HepG2 (cell line): ENCODE data around the gene SKI. TPM values are rescaled to one million over a fixed set of nuclear protein-coding genes. Genes with fewer than 3 reads are reported as not detected.

ENCODE experiments used
- ATAC-seq: fragments of 200-7000 bp; cut with Tn5 transposase; 3 replicates; pipeline ENCODE4 v1.9.1; 2020; ENCODE audit warnings: mild to moderate bottlenecking, moderate library complexity
- BruUV-seq: library from RNA; stranded (reverse); fragments of 400-500 nt; replicated peaks from 2 replicates; lab custom pipeline; 2021; lab: Mats Ljungman, UMichigan
- CTCF ChIA-PET: fragments of 300-600 bp; formaldehyde crosslinking; extraction: SDS; loops from one replicate; lab custom pipeline; 2021; ENCODE audit warnings: low total read pairs, inconsistent platforms, low intra/inter-chr PET ratio; lab: Yijun Ruan, JAX
- POLR2A ChIA-PET: fragments of 350-600 bp; sonication (Branson Sonifier 250); formaldehyde crosslinking; loops from one replicate; lab custom pipeline; 2020; ENCODE audit warnings: antibody characterized with exemption, inconsistent platforms; lab: Yijun Ruan, JAX
- DNase-seq: peaks from one replicate; pipeline ENCODE4 v3.0.0-alpha.2; 2015; ENCODE audit warnings: low spot score
- FAIRE-seq: peaks from 3 replicates; lab custom pipeline; 2011; peaks lifted over from hg19 to GRCh38; lab: Jason Lieb, UNC
- H2AFZ ChIP-seq: one replicate; pipeline ENCODE4 v1.6.1; 2011; ENCODE audit warnings: low read length, inconsistent platforms
- H3K27ac ChIP-seq: fragments of 300-600 bp; 3 replicates; pipeline ENCODE4 v1.8.0; 2011; ENCODE audit warnings: mixed run types, mild to moderate bottlenecking, mixed read lengths, low read length, inconsistent platforms; ENCODE audit not compliant: insufficient read depth; ENCODE audit errors: extremely low read length
- H3K27me3 ChIP-seq, 2 experiments: fragments of 200-600 bp in 1 of 2; 2 replicates in 1 of 2; 3 replicates in 1 of 2; pipeline versions ENCODE4 v1.6.0 to v1.8.0; 2011; ENCODE audit warnings: low read length in 2 of 2, mild to moderate bottlenecking in 2 of 2, moderate library complexity in 2 of 2, inconsistent platforms in 1 of 2; ENCODE audit not compliant: insufficient read depth in 2 of 2, control insufficient read depth in 1 of 2
- H3K36me3 ChIP-seq, 2 experiments: fragments of 200-600 bp in 1 of 2; replicated peaks in 1 of 2; 2 replicates in 1 of 2; 3 replicates in 1 of 2; pipeline versions ENCODE4 v1.5.1 to v1.8.0; 2011; ENCODE audit warnings: low read length in 2 of 2, inconsistent platforms in 1 of 2; ENCODE audit not compliant: insufficient read depth in 2 of 2, control insufficient read depth in 1 of 2
- H3K4me1 ChIP-seq: 2 replicates; pipeline ENCODE4 v1.5.1; 2012; ENCODE audit warnings: low read length, inconsistent platforms; ENCODE audit not compliant: insufficient read depth
- H3K4me2 ChIP-seq: 2 replicates; pipeline ENCODE4 v1.6.0; 2011; ENCODE audit warnings: low read depth, low read length, inconsistent platforms
- H3K4me3 ChIP-seq, 3 experiments: fragments of 200-600 bp in 1 of 3; sonication (generic), shearing (Covaris generic) in 1 of 3; replicated peaks in 1 of 3; 2 replicates each; pipeline ENCODE4 v1.5.1; 2011 to 2016; ENCODE audit warnings: low read length in 3 of 3, inconsistent platforms in 2 of 3, low read depth in 2 of 3, mild to moderate bottlenecking in 2 of 3, control low read depth in 1 of 3, mixed read lengths in 1 of 3; ENCODE audit not compliant: insufficient read depth in 1 of 3
- H3K79me2 ChIP-seq: one replicate; pipeline ENCODE4 v1.6.1; 2011; ENCODE audit warnings: low read length, inconsistent platforms; ENCODE audit not compliant: insufficient read depth
- H3K9ac ChIP-seq: 2 replicates; pipeline ENCODE4 v1.6.0; 2011; ENCODE audit warnings: mild to moderate bottlenecking, low read depth, low read length, inconsistent platforms; ENCODE audit not compliant: insufficient read depth
- H3K9me3 ChIP-seq: 2 replicates; pipeline ENCODE4 v1.5.1; 2012; ENCODE audit warnings: mild to moderate bottlenecking, low read length
- H4K20me1 ChIP-seq: 2 replicates; pipeline ENCODE4 v1.6.0; 2011; ENCODE audit warnings: inconsistent platforms, mild to moderate bottlenecking, low read length, moderate library complexity; ENCODE audit not compliant: insufficient read depth
- EED ChIP-seq: sonication (generic); formaldehyde crosslinking; IDR thresholded peaks from 2 replicates; pipeline ENCODE4 v1.5.0; 2020; ENCODE audit warnings: mild to moderate bottlenecking, missing genetic modification reagents
- FOXK1 ChIP-seq: sonication (generic); formaldehyde crosslinking; IDR thresholded peaks from 2 replicates; pipeline ENCODE4 v1.4.0; 2020; ENCODE audit warnings: low read depth, missing genetic modification reagents, borderline replicate concordance
- GLMP ChIP-seq: sonication (generic); formaldehyde crosslinking; IDR thresholded peaks from 2 replicates; pipeline ENCODE4 v1.9.0; 2021; ENCODE audit warnings: missing genetic modification reagents, mild to moderate bottlenecking, borderline replicate concordance
- HNF4A ChIP-seq: sonication (generic); formaldehyde crosslinking; IDR thresholded peaks from 2 replicates; pipeline ENCODE4 v1.4.0; 2020; ENCODE audit warnings: missing genetic modification reagents
- HNRNPL ChIP-seq: fragments of 200-400 bp; formaldehyde crosslinking; IDR thresholded peaks from 2 replicates; pipeline ENCODE4 v1.6.1; 2017; ENCODE audit warnings: mild to moderate bottlenecking, low read depth, low read length
- KAT8 ChIP-seq: IDR thresholded peaks from 2 replicates; pipeline ENCODE4 v1.6.1; 2016; ENCODE audit warnings: missing genetic modification reagents, missing compliant biosample characterization
- KDM2A ChIP-seq: sonication (generic); formaldehyde crosslinking; IDR thresholded peaks from 2 replicates; pipeline ENCODE4 v1.4.0; 2020; ENCODE audit warnings: low read depth, missing genetic modification reagents, borderline replicate concordance
- PATZ1 ChIP-seq: sonication (generic); formaldehyde crosslinking; IDR thresholded peaks from 2 replicates; pipeline ENCODE4 v1.4.0; 2020; ENCODE audit warnings: missing genetic modification reagents
- RBM22 ChIP-seq: fragments of 200-400 bp; formaldehyde crosslinking; optimal IDR thresholded peaks from 2 replicates; pipeline ENCODE3; 2017; ENCODE audit warnings: mild to moderate bottlenecking, low read length, moderate library complexity
- TRIM24 ChIP-seq: sonication (generic); formaldehyde crosslinking; IDR thresholded peaks from 2 replicates; pipeline ENCODE4 v1.8.0; 2022; ENCODE audit warnings: mild to moderate bottlenecking, missing genetic modification reagents
- ZBTB21 ChIP-seq: sonication (generic); formaldehyde crosslinking; IDR thresholded peaks from 2 replicates; pipeline ENCODE4 v1.4.0; 2020; ENCODE audit warnings: missing genetic modification reagents
- ZBTB33 ChIP-seq: sonication (generic); formaldehyde crosslinking; IDR thresholded peaks from 2 replicates; pipeline ENCODE4 v1.4.0; 2020; ENCODE audit warnings: missing genetic modification reagents
- ZMYM4 ChIP-seq: sonication (generic); formaldehyde crosslinking; IDR thresholded peaks from 2 replicates; pipeline ENCODE4 v1.8.1; 2023; ENCODE audit warnings: mild to moderate bottlenecking, missing genetic modification reagents
- ZNF33A ChIP-seq: sonication (generic); formaldehyde crosslinking; IDR thresholded peaks from 2 replicates; pipeline ENCODE4 v1.5.1; 2020; ENCODE audit warnings: missing genetic modification reagents, mild to moderate bottlenecking, moderate library complexity, borderline replicate concordance
- WGBS: methylation state at CpG from one replicate; pipeline ENCODE4 v1.1.6; 2017; ENCODE audit warnings: low lambda C conversion rate; 5-methylcytosine and 5-hydroxymethylcytosine counted together
- in situ Hi-C: cut with HindIII; loops from 2 replicates; pipeline ENCODE4 v1.10.0; 2017; ENCODE audit warnings: low pct_unique_long_range_greater_than_20kb; ENCODE audit not compliant: extremely low pct_ligation_motif_present
- intact Hi-C: fragments of 100-400 bp; cut with micrococcal nuclease; formaldehyde crosslinking; loops from one replicate; pipeline ENCODE4 v1.10.0; 2022; ENCODE audit not compliant: unreplicated experiment
- polyA plus RNA-seq, 8 experiments: library from polyadenylated mRNA; depleted of rRNA in 3 of 8; stranded (reverse) in 7 of 8; unstranded in 1 of 8; fragments of >200 nt; fragmentation: Illumina TruSeq in 4 of 8; extraction: Trizol in 4 of 8; gene quantifications; 2 replicates each; pipeline versions ENCODE4 v1.2.1 to v1.2.3, GENCODE V29; 2011 to 2016; ENCODE audit warnings: low read depth in 4 of 8, missing spikeins in 1 of 8, mixed read lengths in 1 of 8; ENCODE audit not compliant: insufficient read depth in 1 of 8
- total RNA-seq, 5 experiments: library from RNA; depleted of rRNA; stranded (reverse); fragments of >200 nt; fragmentation: Illumina TruSeq; extraction: Trizol; gene quantifications; 2 replicates each; pipeline ENCODE4 v1.2.3, GENCODE V29; 2016; ENCODE audit warnings: low read depth in 1 of 5
- TF ChIP-seq, protein P1 (sequence below): IDR thresholded peaks from 2 replicates; pipeline ENCODE4 v1.6.1; 2012; ENCODE audit warnings: inconsistent platforms

The SKI gene
- total and polyA plus RNA-seq, 2 of the 13 experiments (the other 11 are each of a cell fraction or from before 2014, with no cell fraction given) = 4.7 to 6.9 TPM

DNA sequence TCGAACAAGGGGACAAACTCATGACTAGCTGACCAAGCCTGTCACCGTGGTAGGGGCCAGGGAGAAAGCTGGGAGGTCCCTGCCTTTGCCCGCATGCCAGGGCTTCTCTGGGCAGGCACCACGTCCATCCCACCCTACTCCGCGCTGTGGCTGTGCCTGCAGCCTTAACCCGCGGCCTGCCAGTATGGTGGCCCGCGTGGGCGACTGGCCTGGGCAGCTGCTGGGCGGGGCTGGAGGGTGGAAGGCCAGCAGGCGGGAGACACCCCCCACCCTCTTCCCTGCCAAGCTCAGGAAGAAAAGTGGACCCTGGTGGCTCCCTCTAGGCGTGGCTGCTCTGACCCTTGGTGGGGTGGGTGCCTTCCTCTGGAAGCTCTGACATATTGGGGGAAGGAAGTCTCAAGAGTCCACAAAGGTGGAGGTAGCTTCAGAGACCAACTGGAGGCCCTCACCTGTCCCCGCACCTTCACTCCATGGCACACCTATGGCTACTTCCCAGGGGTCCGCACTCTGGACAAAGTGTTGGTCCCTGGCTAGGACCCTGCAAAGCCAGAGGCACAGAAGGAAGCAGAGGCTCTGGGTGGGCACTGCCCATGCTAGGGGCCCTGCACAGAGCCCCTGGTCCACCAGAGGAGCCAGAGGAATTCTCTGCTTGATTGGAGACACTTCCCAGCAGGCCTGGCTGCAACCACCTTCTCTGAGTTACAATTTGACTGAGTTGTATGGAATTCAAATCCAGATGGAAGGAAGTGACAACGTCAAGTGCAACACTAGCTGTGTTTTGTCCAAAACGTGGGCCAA is 3.3 kb upstream of the SKI start (continued):
- TF ChIP-seq RBM22 (no peak), HNRNPL (peak; percentile 69; the same call in 1 of the 2 replicates), ZNF33A (CRISPR knock-in tag) (no peak), KDM2A (no peak), EED (CRISPR knock-in tag) (no peak), ZBTB33 (CRISPR knock-in tag) (peak; percentile 41; the same call in 1 of the 2 replicates)

GRCh38 chr1:2226525-2227345 is 1.4 kb upstream of the SKI start:
- POLR2A ChIA-PET = interaction anchor here (1.2 to 9.9 kb wide), 3 partner anchors 21 to 32 kb away, joined by 3 to 178 read pairs (median 4); partner anchors contain the start of gene FAAP20
- peak overlapping the region; percentile 65 to 94 (median 88) for H3K4me3 ChIP-seq
- H3K9me3 ChIP-seq = no peaks in the 10 kb centered on the region
- in situ Hi-C loops (no loop called here), intact Hi-C loops (no loop called here)
- peaks cover 22% of the 10 kb centered on the region for H3K4me1 ChIP-seq
- peaks cover 29% of the 10 kb centered on the region for H4K20me1 ChIP-seq
- H3K9ac ChIP-seq = peak overlapping the region; percentile 99
- CTCF ChIA-PET = no interaction called here
- no peak for DNase-seq
- FAIRE-seq = no peak
- BruUV-seq = TSS peak; percentile 49
- peaks cover 32% of the 10 kb centered on the region for H3K79me2 ChIP-seq
- H3K4me2 ChIP-seq = peak overlapping the region; percentile 85
- H2AFZ ChIP-seq = no peak overlapping the region
- H3K27ac ChIP-seq = peak overlapping the region; percentile 88
- 9% methylated on average over 4 of the region's 73 CpGs for WGBS
- H3K36me3 ChIP-seq = no peaks in the 10 kb centered on the region
- ATAC-seq = peak; percentile 4; the same call in 1 of the 3 replicates
- no peaks in the 10 kb centered on the region; a peak in 1 of 5 replicates for H3K27me3 ChIP-seq
- TF ChIP-seq GLMP (CRISPR knock-in tag) (no peak), TRIM24 (no peak), FOXK1 (CRISPR knock-in tag) (no peak), PATZ1 (CRISPR knock-in tag) (peak; percentile 42; the same call in 1 of the 2 replicates), ZBTB21 (CRISPR knock-in tag) (no peak), KAT8 (CRISPR knock-in tag) (no peak), ZMYM4 (CRISPR knock-in tag) (no peak), HNF4A (CRISPR knock-in tag) (no peak)
- TF ChIP-seq, protein P1, sequence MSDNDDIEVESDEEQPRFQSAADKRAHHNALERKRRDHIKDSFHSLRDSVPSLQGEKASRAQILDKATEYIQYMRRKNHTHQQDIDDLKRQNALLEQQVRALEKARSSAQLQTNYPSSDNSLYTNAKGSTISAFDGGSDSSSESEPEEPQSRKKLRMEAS = 0 out of 2 replicates have a peak, but pooled peaks have one; percentile 8
